ENCODE data around the gene RASIP1. TPM values are rescaled to one million over a fixed set of nuclear protein-coding genes. Genes with fewer than 3 reads are reported as not detected.
"Not testable (repeated sequence)": the region's sequence is repeated elsewhere in the genome, so short reads cannot be mapped to it uniquely, and the experiment has no call there.

RASIP1 gene
- total RNA-seq, 1 donor from 2014 or later, result 192 TPM

DNA sequence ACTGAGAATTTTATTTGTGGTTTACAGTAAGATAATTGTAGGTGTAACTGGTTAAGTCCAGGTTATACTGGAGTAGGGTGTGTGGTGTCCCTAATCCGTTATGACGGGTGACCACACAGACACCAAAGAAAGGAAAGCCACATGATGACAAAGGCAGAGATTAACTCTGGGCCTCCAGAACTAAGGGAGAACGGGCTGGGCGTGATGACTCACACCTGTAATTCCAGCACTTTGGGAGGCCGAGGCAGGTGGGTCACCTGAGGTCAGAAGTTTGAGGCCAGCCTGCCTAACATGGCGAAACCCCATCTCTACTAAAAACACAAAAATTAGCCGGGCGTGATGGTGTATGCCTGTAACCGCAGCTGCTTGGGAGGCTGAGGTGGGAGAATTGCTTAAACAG is 54.8 kb downstream of the RASIP1 start:
- no peaks in the 10 kb centered on the region for H3K4me1 Mint-ChIP-seq (ENCODE audit: unreplicated experiment)
- no peaks in the 10 kb centered on the region for H3K27me3 Mint-ChIP-seq (ENCODE audit: unreplicated experiment)
- no peaks in the 10 kb centered on the region for H3K36me3 Mint-ChIP-seq (ENCODE audit: low read depth, unreplicated experiment)
- no peak overlapping the region for H3K27ac Mint-ChIP-seq (ENCODE audit: unreplicated experiment)
- no peak for DNase-seq (ENCODE audit: low spot score)
- no peaks in the 10 kb centered on the region for H3K9me3 Mint-ChIP-seq (ENCODE audit: unreplicated experiment)
- TF ChIP-seq, protein P1, sequence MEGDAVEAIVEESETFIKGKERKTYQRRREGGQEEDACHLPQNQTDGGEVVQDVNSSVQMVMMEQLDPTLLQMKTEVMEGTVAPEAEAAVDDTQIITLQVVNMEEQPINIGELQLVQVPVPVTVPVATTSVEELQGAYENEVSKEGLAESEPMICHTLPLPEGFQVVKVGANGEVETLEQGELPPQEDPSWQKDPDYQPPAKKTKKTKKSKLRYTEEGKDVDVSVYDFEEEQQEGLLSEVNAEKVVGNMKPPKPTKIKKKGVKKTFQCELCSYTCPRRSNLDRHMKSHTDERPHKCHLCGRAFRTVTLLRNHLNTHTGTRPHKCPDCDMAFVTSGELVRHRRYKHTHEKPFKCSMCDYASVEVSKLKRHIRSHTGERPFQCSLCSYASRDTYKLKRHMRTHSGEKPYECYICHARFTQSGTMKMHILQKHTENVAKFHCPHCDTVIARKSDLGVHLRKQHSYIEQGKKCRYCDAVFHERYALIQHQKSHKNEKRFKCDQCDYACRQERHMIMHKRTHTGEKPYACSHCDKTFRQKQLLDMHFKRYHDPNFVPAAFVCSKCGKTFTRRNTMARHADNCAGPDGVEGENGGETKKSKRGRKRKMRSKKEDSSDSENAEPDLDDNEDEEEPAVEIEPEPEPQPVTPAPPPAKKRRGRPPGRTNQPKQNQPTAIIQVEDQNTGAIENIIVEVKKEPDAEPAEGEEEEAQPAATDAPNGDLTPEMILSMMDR (IDR thresholded peaks at IDR 0.05; ENCODE audit: unreplicated experiment), result no peak
- no peak overlapping the region for H3K4me3 Mint-ChIP-seq (ENCODE audit: unreplicated experiment)

DNA sequence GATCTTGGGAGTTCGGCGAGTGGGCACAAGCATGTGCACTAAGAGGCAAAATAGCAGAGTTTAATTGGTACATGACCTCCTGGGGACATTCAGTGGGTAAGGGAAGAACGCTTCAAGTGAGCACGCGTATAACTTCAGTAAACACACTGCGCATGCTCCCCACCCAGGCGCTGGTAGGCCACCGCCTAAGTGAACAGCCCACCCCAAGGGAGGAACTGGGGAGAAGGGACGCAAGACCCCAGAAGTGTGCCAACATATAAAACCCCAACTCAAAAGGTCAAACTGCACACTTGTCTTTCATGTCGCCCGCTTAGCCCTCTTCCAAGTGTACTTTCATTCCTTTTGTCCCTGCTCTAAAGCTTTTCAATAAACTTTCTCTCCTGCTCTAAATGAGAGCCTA is 57.1 kb downstream of the RASIP1 start:
- no peak for DNase-seq (ENCODE audit: low spot score)
- H3K27ac Mint-ChIP-seq (ENCODE audit: unreplicated experiment), result no peak overlapping the region
- no peaks in the 10 kb centered on the region for H3K9me3 Mint-ChIP-seq (ENCODE audit: unreplicated experiment)
- no peaks in the 10 kb centered on the region for H3K27me3 Mint-ChIP-seq (ENCODE audit: unreplicated experiment)
- TF ChIP-seq, protein P1 (IDR thresholded peaks at IDR 0.05; ENCODE audit: unreplicated experiment), result no peak
- no peaks in the 10 kb centered on the region for H3K36me3 Mint-ChIP-seq (ENCODE audit: low read depth, unreplicated experiment)
- H3K4me3 Mint-ChIP-seq (ENCODE audit: unreplicated experiment), result no peak overlapping the region
- no peaks in the 10 kb centered on the region for H3K4me1 Mint-ChIP-seq (ENCODE audit: unreplicated experiment)

DNA sequence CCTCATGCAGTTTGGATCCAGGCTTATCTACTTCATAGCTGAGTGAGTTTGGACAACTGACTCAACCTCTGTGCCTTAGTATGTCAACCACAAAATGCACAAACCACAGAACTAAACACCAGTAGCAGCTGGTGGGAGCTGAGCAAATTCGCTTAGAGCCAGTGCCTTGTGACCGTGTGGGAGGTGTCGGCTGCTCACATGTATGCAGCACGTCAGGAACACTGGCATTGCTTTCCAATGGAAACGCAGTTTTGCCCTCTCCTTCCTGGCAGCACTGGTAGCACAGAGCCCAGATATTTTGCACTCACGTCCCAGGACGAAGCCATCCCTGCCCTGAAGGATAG is 59.3 kb downstream of the RASIP1 start:
- no peaks in the 10 kb centered on the region for H3K27me3 Mint-ChIP-seq (ENCODE audit: unreplicated experiment)
- DNase-seq (ENCODE audit: low spot score), result no peak
- TF ChIP-seq, protein P1 (IDR thresholded peaks at IDR 0.05; ENCODE audit: unreplicated experiment), result no peak
- no peak overlapping the region for H3K4me3 Mint-ChIP-seq (ENCODE audit: unreplicated experiment)
- no peaks in the 10 kb centered on the region for H3K4me1 Mint-ChIP-seq (ENCODE audit: unreplicated experiment)
- no peaks in the 10 kb centered on the region for H3K9me3 Mint-ChIP-seq (ENCODE audit: unreplicated experiment)
- H3K36me3 Mint-ChIP-seq (ENCODE audit: low read depth, unreplicated experiment), result no peaks in the 10 kb centered on the region
- no peak overlapping the region for H3K27ac Mint-ChIP-seq (ENCODE audit: unreplicated experiment)

DNA sequence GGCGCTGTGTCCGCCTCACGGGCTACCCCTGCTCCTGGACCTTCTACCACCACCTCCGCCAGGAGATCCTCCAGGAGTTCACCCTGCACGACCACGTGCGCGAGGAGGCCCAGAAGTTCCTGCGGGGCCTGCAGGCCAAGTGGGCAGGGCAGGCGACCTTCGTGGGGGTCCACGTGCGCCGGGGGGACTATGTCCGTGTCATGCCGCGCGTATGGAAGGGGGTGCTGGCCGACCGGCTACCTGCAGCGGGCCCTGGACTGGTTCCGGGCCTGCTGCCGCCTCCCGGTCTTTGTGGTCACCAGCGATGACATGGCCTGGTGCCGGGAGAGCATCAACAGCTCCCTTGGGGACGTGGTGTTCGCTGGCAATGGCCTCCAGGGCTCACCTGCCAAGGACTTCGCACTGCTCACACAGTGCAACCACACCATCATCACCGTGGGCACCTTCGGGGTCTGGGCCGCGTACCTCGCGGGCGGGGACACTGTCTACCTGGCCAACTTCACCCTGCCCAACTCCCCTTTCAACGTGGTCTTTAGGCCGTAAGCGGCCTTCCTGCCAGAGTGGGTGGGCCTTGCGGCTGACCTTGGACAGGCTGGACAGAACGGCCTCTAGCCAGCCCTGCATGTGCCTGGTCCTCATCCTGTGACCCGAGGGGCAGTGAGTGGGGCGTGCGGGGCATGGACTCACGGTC is 59.8 kb downstream of the RASIP1 start:
- Mint-ChIP-seq H3K27ac (ENCODE audit: unreplicated experiment) (no peak overlapping the region), H3K36me3 (ENCODE audit: low read depth, unreplicated experiment) (no peaks in the 10 kb centered on the region), H3K27me3 (ENCODE audit: unreplicated experiment) (no peaks in the 10 kb centered on the region), H3K9me3 (ENCODE audit: unreplicated experiment) (no peaks in the 10 kb centered on the region), H3K4me3 (ENCODE audit: unreplicated experiment) (no peak overlapping the region), H3K4me1 (ENCODE audit: unreplicated experiment) (no peaks in the 10 kb centered on the region)
- no peak for DNase-seq (ENCODE audit: low spot score)
- TF ChIP-seq, protein P1 (IDR thresholded peaks at IDR 0.05; ENCODE audit: unreplicated experiment), result no peak

DNA sequence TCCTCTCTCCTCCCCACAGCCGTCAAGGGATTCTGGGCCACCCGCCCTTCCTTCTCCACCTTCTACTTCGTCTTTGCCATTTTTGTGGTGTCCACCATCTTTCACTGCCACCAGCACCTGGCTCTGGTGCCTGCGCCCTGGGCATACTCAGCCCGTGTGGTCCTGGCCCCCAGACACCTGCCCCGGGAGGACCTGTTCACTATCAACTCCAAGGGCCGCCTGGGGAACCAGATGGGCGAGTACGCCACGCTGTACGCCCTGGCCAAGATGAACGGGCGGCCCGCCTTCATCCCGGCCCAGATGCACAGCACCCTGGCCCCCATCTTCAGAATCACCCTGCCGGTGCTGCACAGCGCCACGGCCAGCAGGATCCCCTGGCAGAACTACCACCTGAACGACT is 60.4 kb downstream of the RASIP1 start:
- not testable (repeated sequence) for H3K4me3 Mint-ChIP-seq (ENCODE audit: unreplicated experiment); H3K27me3 Mint-ChIP-seq (ENCODE audit: unreplicated experiment); H3K27ac Mint-ChIP-seq (ENCODE audit: unreplicated experiment); H3K4me1 Mint-ChIP-seq (ENCODE audit: unreplicated experiment); DNase-seq (ENCODE audit: low spot score); H3K36me3 Mint-ChIP-seq (ENCODE audit: low read depth, unreplicated experiment); H3K9me3 Mint-ChIP-seq (ENCODE audit: unreplicated experiment)

Measured in endothelial cell (in vitro differentiated cells).